Activated B cell treated with CpG ODN at 0.5 μM for 24 hours (primary cell): Measurements from ENCODE around the gene COPZ1. TPM values are rescaled to one million over a fixed set of nuclear protein-coding genes. Genes with fewer than 3 reads are reported as not detected.

ENCODE experiments used
- ATAC-seq: fragments of 200-7000 bp; cut with Tn5 transposase; one replicate; pipeline ENCODE4 v1.10.0; 2021; ENCODE audit warnings: low read depth, mild to moderate bottlenecking, moderate library complexity
- CTCF ChIA-PET: fragments of 350-600 bp; sonication (Branson Sonifier 250); formaldehyde crosslinking; loops from one replicate; lab custom pipeline; 2021; ENCODE audit warnings: antibody characterized with exemption; lab: Charles Lee
- POLR2A ChIA-PET: fragments of 350-600 bp; sonication (Branson Sonifier 250); formaldehyde crosslinking; loops from one replicate; lab custom pipeline; 2021; ENCODE audit warnings: antibody characterized with exemption; lab: Charles Lee
- DNase-seq: peaks from one replicate; pipeline ENCODE4 v3.0.0; 2022
- H3K27ac Mint-ChIP-seq: one replicate; pipeline ENCODE4 v1.8.0; 2020; ENCODE audit warnings: mixed read lengths
- H3K27me3 Mint-ChIP-seq: one replicate; pipeline ENCODE4 v1.8.0; 2021; ENCODE audit warnings: mixed read lengths
- H3K36me3 Mint-ChIP-seq: one replicate; pipeline ENCODE4 v1.8.0; 2021; ENCODE audit warnings: low read depth, mixed read lengths
- H3K4me1 Mint-ChIP-seq: one replicate; pipeline ENCODE4 v1.8.0; 2021; ENCODE audit warnings: mixed read lengths
- H3K4me3 Mint-ChIP-seq: one replicate; pipeline ENCODE4 v1.8.0; 2020; ENCODE audit warnings: mild to moderate bottlenecking, mixed read lengths
- H3K9me3 Mint-ChIP-seq: one replicate; pipeline ENCODE4 v1.8.0; 2020; ENCODE audit warnings: mixed read lengths
- intact Hi-C: fragments of 100-400 bp; cut with micrococcal nuclease; formaldehyde crosslinking; loops from one replicate; pipeline ENCODE4 v1.15.1; 2024
- total RNA-seq: library from RNA; stranded (reverse); gene quantifications from 2 replicates; pipeline ENCODE4 v1.2.3, GENCODE V29; 2022
- TF ChIP-seq, protein P1 (sequence below): fragments of 200-600 bp; IDR thresholded peaks from one replicate; pipeline ENCODE4 v1.8.0; 2022; ENCODE audit warnings: antibody characterized with exemption, mild to moderate bottlenecking

Gene COPZ1
- total RNA-seq, 1 donor from 2014 or later = 120 TPM

DNA sequence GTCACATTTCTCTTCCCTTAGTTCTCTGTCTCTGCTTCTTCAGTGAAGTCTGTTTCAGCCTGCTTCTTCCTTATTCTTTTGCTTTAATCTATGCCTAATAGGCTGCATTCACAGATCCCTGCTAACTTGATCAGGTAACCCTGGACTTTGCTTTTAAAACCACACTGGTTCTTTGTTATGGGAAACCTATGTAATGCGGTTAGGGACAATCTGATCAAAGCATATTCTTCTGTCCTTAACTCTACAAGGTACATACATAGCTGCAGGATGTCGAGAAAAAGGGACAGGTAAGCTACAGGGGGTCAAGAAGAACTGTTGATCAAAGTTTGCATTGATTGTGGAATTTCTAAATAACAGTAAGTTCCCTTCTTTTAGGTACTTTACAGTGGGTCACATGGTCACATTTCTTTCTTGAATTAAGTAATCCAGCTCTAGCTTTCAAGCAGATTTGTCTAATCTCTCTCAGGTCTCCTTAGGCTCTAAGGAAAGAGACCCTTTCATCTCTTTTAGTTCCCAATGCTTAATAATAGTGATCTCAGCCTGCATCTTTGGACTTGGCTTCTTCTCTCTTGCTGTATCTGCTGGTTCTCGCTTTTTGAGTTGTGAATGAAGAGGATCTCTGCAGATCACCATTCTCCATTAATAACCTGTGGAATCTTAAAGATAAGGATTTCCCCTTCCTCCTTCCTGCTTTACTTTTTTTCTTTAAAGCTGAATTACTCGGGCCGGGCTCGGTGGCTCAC, 3.8 kb downstream of the COPZ1 start:
- Mint-ChIP-seq H3K27ac (no peak overlapping the region), H3K4me3 (no peak overlapping the region), H3K4me1 (peaks cover 49% of the 10 kb centered on the region), H3K9me3 (no peaks in the 10 kb centered on the region), H3K36me3 (peaks cover 32% of the 10 kb centered on the region), H3K27me3 (no peaks in the 10 kb centered on the region)
- intact Hi-C loops = no loop called here
- ATAC-seq (no peak), DNase-seq (no peak)
- ChIA-PET POLR2A (interaction anchor here (0.7 kb wide), 2 partner anchors 16 to 77 kb away, joined by 3 to 5 read pairs; no protein-coding TSS in a partner anchor), CTCF (interaction anchor here (0.9 kb wide), 1 partner anchor 9 kb away, joined by 3 read pairs; no protein-coding TSS in a partner anchor)
- TF ChIP-seq, protein P1, sequence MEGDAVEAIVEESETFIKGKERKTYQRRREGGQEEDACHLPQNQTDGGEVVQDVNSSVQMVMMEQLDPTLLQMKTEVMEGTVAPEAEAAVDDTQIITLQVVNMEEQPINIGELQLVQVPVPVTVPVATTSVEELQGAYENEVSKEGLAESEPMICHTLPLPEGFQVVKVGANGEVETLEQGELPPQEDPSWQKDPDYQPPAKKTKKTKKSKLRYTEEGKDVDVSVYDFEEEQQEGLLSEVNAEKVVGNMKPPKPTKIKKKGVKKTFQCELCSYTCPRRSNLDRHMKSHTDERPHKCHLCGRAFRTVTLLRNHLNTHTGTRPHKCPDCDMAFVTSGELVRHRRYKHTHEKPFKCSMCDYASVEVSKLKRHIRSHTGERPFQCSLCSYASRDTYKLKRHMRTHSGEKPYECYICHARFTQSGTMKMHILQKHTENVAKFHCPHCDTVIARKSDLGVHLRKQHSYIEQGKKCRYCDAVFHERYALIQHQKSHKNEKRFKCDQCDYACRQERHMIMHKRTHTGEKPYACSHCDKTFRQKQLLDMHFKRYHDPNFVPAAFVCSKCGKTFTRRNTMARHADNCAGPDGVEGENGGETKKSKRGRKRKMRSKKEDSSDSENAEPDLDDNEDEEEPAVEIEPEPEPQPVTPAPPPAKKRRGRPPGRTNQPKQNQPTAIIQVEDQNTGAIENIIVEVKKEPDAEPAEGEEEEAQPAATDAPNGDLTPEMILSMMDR = no peak

GRCh38 chr12:54329759-54330158, 4.8 kb downstream of the COPZ1 start:
- Mint-ChIP-seq H3K9me3 (no peaks in the 10 kb centered on the region), H3K36me3 (peaks cover 32% of the 10 kb centered on the region), H3K4me1 (peaks cover 44% of the 10 kb centered on the region), H3K27me3 (no peaks in the 10 kb centered on the region), H3K27ac (no peak overlapping the region), H3K4me3 (no peak overlapping the region)
- TF ChIP-seq, protein P1 = no peak
- ChIA-PET POLR2A (interaction anchor here (0.8 kb wide), 1 partner anchor 50 kb away, joined by 3 read pairs; the partner anchor contains the start of gene CBX5), CTCF (no interaction called here)
- no peak for DNase-seq
- intact Hi-C loops = no loop called here
- ATAC-seq = no peak

GRCh38 chr12:54330442-54330841, 5.5 kb downstream of the COPZ1 start:
- Mint-ChIP-seq H3K27me3 (no peaks in the 10 kb centered on the region), H3K4me3 (no peak overlapping the region), H3K27ac (no peak overlapping the region), H3K9me3 (no peaks in the 10 kb centered on the region), H3K4me1 (peaks cover 39% of the 10 kb centered on the region), H3K36me3 (peaks cover 26% of the 10 kb centered on the region)
- ChIA-PET POLR2A (interaction anchor here (0.8 kb wide), 1 partner anchor 51 kb away, joined by 3 read pairs; the partner anchor contains the start of gene CBX5), CTCF (no interaction called here)
- TF ChIP-seq, protein P1 = no peak
- intact Hi-C loops = no loop called here
- DNase-seq (no peak), ATAC-seq (no peak)

DNA sequence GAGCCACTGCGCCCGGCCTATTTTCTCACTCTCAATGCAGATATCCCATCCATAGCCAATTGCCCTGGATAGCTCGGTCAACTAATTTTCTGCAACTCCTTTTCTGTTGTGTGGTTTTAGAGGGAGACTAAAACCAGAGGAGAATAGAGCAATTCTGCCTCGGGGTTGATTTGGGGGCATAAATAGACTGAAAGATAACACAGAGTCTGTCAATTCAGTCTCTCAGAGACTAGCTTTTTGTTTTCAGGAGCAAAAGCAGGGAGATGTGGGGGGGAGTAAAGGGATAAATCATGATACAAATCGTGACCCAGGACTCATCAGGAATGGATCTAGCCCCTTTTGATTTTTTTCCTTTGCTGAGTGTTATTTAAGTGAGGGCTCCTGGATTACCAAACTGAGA, 6.5 kb downstream of the COPZ1 start:
- Mint-ChIP-seq H3K9me3 (no peaks in the 10 kb centered on the region), H3K36me3 (peaks cover 25% of the 10 kb centered on the region), H3K4me1 (peaks cover 35% of the 10 kb centered on the region), H3K27me3 (no peaks in the 10 kb centered on the region), H3K4me3 (no peak overlapping the region), H3K27ac (no peak overlapping the region)
- ATAC-seq (no peak), DNase-seq (no peak)
- intact Hi-C loops = no loop called here
- TF ChIP-seq, protein P1 = no peak
- CTCF ChIA-PET = no interaction called here
- POLR2A ChIA-PET = interaction anchor here (0.6 kb wide), 1 partner anchor 107 kb away, joined by 3 read pairs; no protein-coding TSS in a partner anchor

DNA sequence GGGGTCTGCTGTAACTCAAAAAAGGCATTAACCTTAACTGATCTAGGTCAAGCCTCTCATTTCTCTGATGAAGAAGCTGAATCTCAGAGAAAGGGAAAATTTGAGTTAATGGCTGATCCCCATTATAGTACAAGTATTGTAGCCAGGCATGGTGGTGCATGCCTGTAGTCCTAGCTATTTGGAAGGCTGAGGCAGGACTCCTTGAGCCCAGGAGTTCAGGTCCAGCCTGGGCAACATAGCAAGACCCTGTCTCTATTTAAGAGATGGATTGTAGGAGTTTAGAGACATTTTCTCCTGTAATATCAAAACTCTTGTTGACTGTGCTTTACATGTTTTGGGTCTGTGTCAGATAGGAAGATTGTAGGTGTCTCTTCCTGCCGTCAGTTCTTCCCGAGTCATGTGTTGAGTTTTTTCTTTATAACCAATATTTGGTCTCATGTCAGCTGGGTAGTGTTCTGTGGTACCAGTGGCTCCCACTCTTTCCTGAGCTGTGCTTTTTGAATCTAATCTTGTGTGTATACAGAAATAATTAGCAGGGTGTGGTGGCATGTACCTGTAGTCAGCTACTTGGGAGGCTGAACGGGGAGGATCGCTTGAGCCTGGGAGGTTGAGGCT, 8.6 kb downstream of the COPZ1 start:
- ATAC-seq = no peak
- TF ChIP-seq, protein P1 = no peak
- Mint-ChIP-seq H3K27ac (no peak overlapping the region), H3K36me3 (peaks cover 29% of the 10 kb centered on the region), H3K4me3 (no peak overlapping the region), H3K4me1 (peaks cover 31% of the 10 kb centered on the region), H3K27me3 (no peaks in the 10 kb centered on the region), H3K9me3 (no peaks in the 10 kb centered on the region)
- DNase-seq = no peak
- ChIA-PET POLR2A (interaction anchor here (0.6 kb wide), 1 partner anchor 55 kb away, joined by 3 read pairs; no protein-coding TSS in a partner anchor), CTCF (interaction anchor here (0.8 to 1.8 kb wide), 4 partner anchors 9 to 66 kb away, joined by 3 to 8 read pairs (median 4); partner anchors contain the start of gene COPZ1)
- intact Hi-C loops = no loop called here
